Measurements from ENCODE around the gene NAV2.

GRCh38 chr11:20060181-20060580 lies 347.5 kb downstream of the NAV2 start:
- TF ChIP-seq, protein P1, sequence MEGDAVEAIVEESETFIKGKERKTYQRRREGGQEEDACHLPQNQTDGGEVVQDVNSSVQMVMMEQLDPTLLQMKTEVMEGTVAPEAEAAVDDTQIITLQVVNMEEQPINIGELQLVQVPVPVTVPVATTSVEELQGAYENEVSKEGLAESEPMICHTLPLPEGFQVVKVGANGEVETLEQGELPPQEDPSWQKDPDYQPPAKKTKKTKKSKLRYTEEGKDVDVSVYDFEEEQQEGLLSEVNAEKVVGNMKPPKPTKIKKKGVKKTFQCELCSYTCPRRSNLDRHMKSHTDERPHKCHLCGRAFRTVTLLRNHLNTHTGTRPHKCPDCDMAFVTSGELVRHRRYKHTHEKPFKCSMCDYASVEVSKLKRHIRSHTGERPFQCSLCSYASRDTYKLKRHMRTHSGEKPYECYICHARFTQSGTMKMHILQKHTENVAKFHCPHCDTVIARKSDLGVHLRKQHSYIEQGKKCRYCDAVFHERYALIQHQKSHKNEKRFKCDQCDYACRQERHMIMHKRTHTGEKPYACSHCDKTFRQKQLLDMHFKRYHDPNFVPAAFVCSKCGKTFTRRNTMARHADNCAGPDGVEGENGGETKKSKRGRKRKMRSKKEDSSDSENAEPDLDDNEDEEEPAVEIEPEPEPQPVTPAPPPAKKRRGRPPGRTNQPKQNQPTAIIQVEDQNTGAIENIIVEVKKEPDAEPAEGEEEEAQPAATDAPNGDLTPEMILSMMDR (IDR thresholded peaks at IDR 0.05 in 2 of 3, conservative IDR thresholded peaks at IDR 0.05 in 1 of 3; ENCODE audit: borderline replicate concordance in 1 of 3, insufficient read depth in 1 of 3, low read depth in 2 of 3, low read length in 2 of 3): no peak
- no peak for TF ChIP-seq POLR2A (IDR thresholded peaks at IDR 0.05; ENCODE audit: borderline replicate concordance, extremely low read depth, insufficient read depth, insufficient read length)

Data from HCT116 (cell line).